ENCODE data around the gene CSMD2. TPM values are rescaled to one million over a fixed set of nuclear protein-coding genes. Genes with fewer than 3 reads are reported as not detected.

Gene CSMD2
- total and polyA plus RNA-seq, 2 experiments from 2014 or later: 5.3 to 16.6 TPM

GRCh38 chr1:34075576-34075975 lies 89.5 kb downstream of the CSMD2 start:
- no peak overlapping the region for H2AFZ ChIP-seq
- H3K4me1 ChIP-seq (ENCODE audit: insufficient read depth): peaks cover 7% of the 10 kb centered on the region; the same call in 1 of the 2 replicates
- TF ChIP-seq ETS1 (IDR thresholded peaks at IDR 0.05) (no peak), EZH2 (IDR thresholded peaks at IDR 0.05; ENCODE audit: low read depth, unreplicated experiment) (no peak), POLR2AphosphoS5 (IDR thresholded peaks at IDR 0.05; ENCODE audit: low read depth) (no peak), REST (IDR thresholded peaks at IDR 0.05; ENCODE audit: unreplicated experiment) (no peak), NANOG (IDR thresholded peaks at IDR 0.05; ENCODE audit: borderline replicate concordance) (no peak), ZNF331 (CRISPR knock-in tag; IDR thresholded peaks at IDR 0.05; ENCODE audit: low read depth) (no peak), CTCF (conservative IDR thresholded peaks at IDR 0.05; ENCODE audit: low read depth in 2 of 2) (no peak), ZNF114 (CRISPR knock-in tag; IDR thresholded peaks at IDR 0.05) (no peak), JUNB (IDR thresholded peaks at IDR 0.05; ENCODE audit: unreplicated experiment) (no peak), EZH2phosphoT487 (IDR thresholded peaks at IDR 0.05; ENCODE audit: unreplicated experiment) (no peak), STAT1 (IDR thresholded peaks at IDR 0.05; ENCODE audit: unreplicated experiment) (no peak), CREB1 (CRISPR knock-in tag; IDR thresholded peaks at IDR 0.05; ENCODE audit: low read depth) (no peak), ZNF462 (CRISPR knock-in tag; IDR thresholded peaks at IDR 0.05) (no peak)
- H4K20me1 ChIP-seq (replicated peaks; ENCODE audit: insufficient read depth): peaks cover 5% of the 10 kb centered on the region
- Mint-ChIP-seq H3K36me3 (ENCODE audit: low read depth) (peaks cover 33% of the 10 kb centered on the region), H3K4me3 (no peak overlapping the region), H3K27ac (no peak overlapping the region), H3K4me1 (peaks cover 16% of the 10 kb centered on the region; the same call in 2 of the 3 replicates), H3K9me3 (peaks cover 12% of the 10 kb centered on the region), H3K27me3 (ENCODE audit: insufficient read depth, low read depth, poor library complexity) (peaks cover 4% of the 10 kb centered on the region)
- peaks cover 7% of the 10 kb centered on the region; the same call in 1 of the 2 replicates for H3K36me3 ChIP-seq (ENCODE audit: insufficient read depth)
- no peaks in the 10 kb centered on the region for H3F3A ChIP-seq (replicated peaks; ENCODE audit: low read depth)
- no peaks in the 10 kb centered on the region for H3K9me2 ChIP-seq (ENCODE audit: insufficient read depth)
- H3K4me2 ChIP-seq: no peak overlapping the region
- no peaks in the 10 kb centered on the region for H3K27me3 ChIP-seq (ENCODE audit: insufficient read depth)
- peaks cover 43% of the 10 kb centered on the region for H3K79me2 ChIP-seq (replicated peaks; ENCODE audit: insufficient read depth)
- DNase-seq (ENCODE audit: low spot score) (no peak), ATAC-seq (no peak)
- no peak overlapping the region for H3K4me3 ChIP-seq
- H3K27ac ChIP-seq (ENCODE audit: low read depth): no peak overlapping the region
